ENCODE measurements around the gene ORM2.

ORM2 gene

DNA sequence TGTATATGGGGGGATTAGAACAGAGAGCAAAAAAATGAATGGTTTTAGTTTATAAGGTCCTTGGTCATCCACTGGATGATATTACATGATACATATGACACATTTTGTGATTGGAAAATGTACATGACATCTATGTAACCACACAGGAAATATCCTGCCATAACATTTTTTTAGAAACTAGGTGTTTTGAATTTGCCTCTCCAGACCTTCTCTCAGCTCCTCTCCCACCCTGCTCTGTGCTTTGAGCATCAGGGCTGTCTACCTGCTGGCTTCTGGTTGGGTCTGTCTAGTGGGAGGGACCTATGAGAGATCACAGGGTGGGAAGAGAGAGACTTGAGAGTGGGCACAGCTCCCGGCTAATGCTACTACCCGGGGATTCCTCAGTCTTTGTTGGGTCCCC lies 33.8 kb downstream of the ORM2 start:
- TF ChIP-seq, protein P1, sequence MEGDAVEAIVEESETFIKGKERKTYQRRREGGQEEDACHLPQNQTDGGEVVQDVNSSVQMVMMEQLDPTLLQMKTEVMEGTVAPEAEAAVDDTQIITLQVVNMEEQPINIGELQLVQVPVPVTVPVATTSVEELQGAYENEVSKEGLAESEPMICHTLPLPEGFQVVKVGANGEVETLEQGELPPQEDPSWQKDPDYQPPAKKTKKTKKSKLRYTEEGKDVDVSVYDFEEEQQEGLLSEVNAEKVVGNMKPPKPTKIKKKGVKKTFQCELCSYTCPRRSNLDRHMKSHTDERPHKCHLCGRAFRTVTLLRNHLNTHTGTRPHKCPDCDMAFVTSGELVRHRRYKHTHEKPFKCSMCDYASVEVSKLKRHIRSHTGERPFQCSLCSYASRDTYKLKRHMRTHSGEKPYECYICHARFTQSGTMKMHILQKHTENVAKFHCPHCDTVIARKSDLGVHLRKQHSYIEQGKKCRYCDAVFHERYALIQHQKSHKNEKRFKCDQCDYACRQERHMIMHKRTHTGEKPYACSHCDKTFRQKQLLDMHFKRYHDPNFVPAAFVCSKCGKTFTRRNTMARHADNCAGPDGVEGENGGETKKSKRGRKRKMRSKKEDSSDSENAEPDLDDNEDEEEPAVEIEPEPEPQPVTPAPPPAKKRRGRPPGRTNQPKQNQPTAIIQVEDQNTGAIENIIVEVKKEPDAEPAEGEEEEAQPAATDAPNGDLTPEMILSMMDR (IDR thresholded peaks at IDR 0.05; ENCODE audit: borderline replicate concordance, control extremely low read depth, extremely low read depth, insufficient read depth, missing control alignments) = no peak
- DNase-seq (ENCODE audit: low spot score) = no peak
- in situ Hi-C loops (cut with MboI; ENCODE audit: low sequenced_read_pairs, unreplicated experiment) = no loop called here

DNA sequence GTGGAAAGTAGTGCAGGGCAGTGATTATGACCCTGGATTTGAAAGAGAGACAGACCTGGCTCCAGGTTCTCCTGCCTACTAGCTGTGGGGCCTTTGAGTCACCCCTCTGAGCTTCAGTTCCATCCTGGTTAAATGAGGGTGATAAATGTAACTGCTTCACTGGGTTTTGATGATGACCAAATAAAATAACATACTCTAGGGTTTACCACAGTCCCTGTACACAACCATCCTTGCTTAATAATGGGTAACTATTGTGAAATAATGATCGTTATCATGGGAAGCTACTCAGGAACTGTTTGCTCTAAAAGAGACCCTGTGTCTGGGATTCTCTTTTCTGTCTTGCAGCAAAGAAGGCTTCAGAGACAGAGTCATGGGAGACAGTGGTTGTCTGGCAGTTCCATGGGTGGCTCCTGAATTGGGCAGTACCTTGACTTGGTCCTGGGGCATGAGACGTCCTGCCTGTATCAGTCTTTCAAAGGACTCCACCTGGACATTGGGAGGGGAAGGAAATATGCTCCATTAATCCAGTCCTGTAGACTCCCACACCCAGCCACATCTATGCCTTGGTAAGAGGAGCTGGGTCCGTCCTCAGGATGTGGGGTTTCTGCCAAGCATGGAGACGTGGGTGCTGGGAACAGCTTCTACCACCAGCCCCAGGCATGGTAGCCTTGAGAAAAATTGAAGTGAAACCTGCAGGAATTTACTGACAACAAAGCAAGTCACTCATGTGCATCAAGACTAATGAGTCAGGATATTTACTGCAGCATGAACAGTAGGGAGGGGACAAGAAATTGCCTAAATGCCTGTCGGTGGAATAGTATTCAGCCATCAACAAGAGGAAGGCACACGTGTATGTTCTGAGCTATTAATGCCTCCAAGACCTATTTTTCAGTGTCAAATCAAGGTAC lies 34.7 kb downstream of the ORM2 start:
- no peak for DNase-seq (ENCODE audit: low spot score)
- in situ Hi-C loops (cut with MboI; ENCODE audit: low sequenced_read_pairs, unreplicated experiment) = no loop called here
- TF ChIP-seq, protein P1 (IDR thresholded peaks at IDR 0.05; ENCODE audit: borderline replicate concordance, control extremely low read depth, extremely low read depth, insufficient read depth, missing control alignments) = no peak

DNA sequence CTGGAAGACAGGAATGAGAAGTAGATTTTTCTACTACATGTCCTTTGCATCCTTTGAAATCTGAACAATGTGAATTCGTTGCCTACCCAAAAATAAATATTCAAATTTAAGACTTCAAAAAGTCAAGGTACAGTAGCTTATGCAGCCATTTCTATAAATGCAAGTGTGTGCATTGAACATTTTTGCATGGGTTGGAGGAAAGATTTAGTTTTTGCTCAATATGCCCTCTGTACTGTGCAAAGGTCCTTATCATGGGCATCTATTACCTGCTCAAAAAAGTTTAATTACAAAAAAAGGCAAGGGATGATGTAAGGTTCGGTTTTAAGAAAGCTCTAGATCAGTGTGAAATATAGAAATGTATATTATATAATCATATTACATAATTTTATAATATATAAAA lies 35.5 kb downstream of the ORM2 start:
- TF ChIP-seq, protein P1 (IDR thresholded peaks at IDR 0.05; ENCODE audit: borderline replicate concordance, control extremely low read depth, extremely low read depth, insufficient read depth, missing control alignments) = no peak
- DNase-seq (ENCODE audit: low spot score) = no peak
- in situ Hi-C loops (cut with MboI; ENCODE audit: low sequenced_read_pairs, unreplicated experiment) = no loop called here

DNA sequence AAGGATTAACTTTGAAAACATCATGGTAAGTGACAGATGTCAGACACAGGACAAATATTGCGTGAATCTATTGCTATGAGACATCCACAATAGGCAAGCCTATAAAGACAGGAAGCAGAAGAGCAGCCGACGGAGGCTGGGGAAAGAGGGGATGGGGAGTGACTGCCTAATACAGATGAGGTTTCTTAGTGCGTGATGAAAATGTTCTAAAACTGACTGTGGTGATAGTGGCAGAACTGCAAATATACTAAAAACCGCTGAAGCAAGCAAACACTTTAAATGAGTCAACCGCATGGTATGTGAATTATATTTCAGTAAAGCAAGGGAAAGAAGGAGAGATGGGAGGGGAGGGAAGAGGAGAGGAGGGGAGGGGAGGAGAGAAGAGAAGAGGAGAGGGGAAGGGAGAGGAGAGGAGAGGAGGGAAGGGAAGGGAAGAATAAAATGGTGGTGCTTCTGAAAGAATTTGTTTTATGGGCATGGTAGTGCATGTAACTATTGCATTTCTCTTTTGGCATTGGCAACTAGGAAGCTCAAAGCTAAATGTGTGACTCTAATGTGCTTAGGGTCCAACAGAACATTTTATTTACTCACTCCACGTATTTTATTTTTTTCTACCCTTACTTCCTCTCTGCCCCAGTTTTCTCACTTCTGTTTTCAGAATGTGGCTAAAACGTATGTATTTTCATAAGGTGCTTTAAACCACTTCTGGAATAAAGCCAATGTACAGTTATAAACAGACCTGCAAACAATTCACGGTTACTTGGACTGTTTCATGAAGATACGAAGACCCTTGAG lies 36.9 kb downstream of the ORM2 start:
- peak; percentile 61 for DNase-seq (ENCODE audit: low spot score)
- in situ Hi-C loops (cut with MboI; ENCODE audit: low sequenced_read_pairs, unreplicated experiment) = no loop called here
- TF ChIP-seq, protein P1 (IDR thresholded peaks at IDR 0.05; ENCODE audit: borderline replicate concordance, control extremely low read depth, extremely low read depth, insufficient read depth, missing control alignments) = no peak

DNA sequence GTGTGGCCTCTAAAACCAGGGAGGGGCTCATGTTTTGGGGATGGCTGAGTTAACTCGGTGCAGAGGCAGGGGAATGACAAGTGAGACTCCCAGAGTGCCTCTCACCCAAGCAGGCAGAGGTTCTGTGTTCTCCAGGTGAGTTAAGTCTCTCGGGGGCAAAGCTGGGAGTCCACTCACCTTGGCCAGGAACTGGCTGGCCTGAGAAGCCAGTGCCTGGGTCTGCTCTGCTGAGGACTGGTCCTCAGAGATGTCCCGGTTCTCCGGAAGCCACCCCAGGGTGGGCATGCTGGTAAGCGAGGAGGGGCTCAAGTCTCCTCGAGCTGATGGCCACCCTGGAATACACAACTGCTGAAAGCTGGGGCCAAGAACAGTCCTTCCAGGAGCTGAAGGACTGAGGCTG lies 37.7 kb downstream of the ORM2 start:
- DNase-seq (ENCODE audit: low spot score) = no peak
- TF ChIP-seq, protein P1 (IDR thresholded peaks at IDR 0.05; ENCODE audit: borderline replicate concordance, control extremely low read depth, extremely low read depth, insufficient read depth, missing control alignments) = no peak
- in situ Hi-C loops (cut with MboI; ENCODE audit: low sequenced_read_pairs, unreplicated experiment) = no loop called here

DNA sequence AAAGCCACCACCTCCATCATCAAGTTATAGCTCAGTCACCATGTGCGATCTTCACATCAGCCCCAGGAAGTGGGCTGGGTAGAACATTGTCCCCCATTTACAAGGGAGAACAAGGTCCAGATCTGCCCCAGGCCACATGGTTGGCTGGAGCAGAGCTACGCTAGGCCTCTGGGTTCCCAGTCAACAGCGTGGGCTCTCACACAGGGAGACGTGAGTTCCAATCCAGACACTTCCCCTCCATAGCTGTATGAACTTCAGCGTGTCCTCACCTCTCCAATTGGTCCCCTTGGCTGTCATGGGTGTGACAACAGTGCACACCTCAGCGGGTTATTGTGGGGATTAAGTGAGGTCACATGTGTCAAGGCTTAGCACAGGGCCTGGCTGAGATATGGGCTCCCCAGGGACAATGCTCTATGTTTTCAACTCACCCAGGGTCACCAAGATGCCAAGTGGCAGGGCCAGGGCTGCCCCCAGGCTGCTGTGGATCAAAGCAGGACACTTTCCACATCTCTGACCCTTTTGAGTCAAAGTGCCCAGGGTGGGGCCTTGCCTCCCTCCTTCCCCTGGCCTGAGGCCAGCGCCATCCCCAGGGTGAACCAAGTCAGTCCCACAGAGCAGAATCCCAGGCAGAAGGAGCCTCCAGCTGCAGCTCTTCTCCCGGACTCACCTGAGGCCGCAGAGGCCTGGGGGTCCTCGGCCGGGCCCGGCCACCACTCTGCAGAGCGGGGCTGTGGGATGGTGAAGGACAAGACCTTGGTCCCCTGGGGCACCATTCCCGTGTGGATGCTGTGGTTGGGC lies 38.3 kb downstream of the ORM2 start:
- in situ Hi-C loops (cut with MboI; ENCODE audit: low sequenced_read_pairs, unreplicated experiment) = no loop called here
- TF ChIP-seq, protein P1 (IDR thresholded peaks at IDR 0.05; ENCODE audit: borderline replicate concordance, control extremely low read depth, extremely low read depth, insufficient read depth, missing control alignments) = no peak
- DNase-seq (ENCODE audit: low spot score) = no peak
